Neuronal stem cell (in vitro differentiated cells): Measurements from ENCODE around the gene TPCN2.

Source experiments
- DNase-seq: peaks from one replicate; pipeline ENCODE4 v3.0.0-alpha.2; 2013; ENCODE audit warnings: low spot score
- H2AFZ ChIP-seq: one replicate; pipeline ENCODE4 v1.6.1; 2013; ENCODE audit warnings: mild to moderate bottlenecking, low read length, inconsistent platforms
- H2AK5ac ChIP-seq: 2 replicates; pipeline ENCODE4 v1.6.1; 2013; ENCODE audit warnings: low read depth, mild to moderate bottlenecking, inconsistent platforms, low read length, moderate library complexity, mixed read lengths
- H2BK120ac ChIP-seq: 2 replicates; pipeline ENCODE4 v1.6.1; 2013; ENCODE audit warnings: low read depth, mild to moderate bottlenecking, inconsistent platforms, low read length, moderate library complexity, mixed read lengths
- H2BK12ac ChIP-seq: one replicate; pipeline ENCODE4 v1.6.1; 2013; ENCODE audit warnings: low read length, inconsistent platforms
- H2BK15ac ChIP-seq: 2 replicates; pipeline ENCODE4 v1.6.1; 2013; ENCODE audit warnings: mild to moderate bottlenecking, low read length, inconsistent platforms, mixed read lengths
- H2BK5ac ChIP-seq: one replicate; pipeline ENCODE4 v1.6.1; 2013; ENCODE audit warnings: inconsistent platforms, mild to moderate bottlenecking, low read length, moderate library complexity
- H3K14ac ChIP-seq: one replicate; pipeline ENCODE4 v1.6.1; 2013; ENCODE audit warnings: low read length, inconsistent platforms
- H3K18ac ChIP-seq: 2 replicates; pipeline ENCODE4 v1.6.1; 2013; ENCODE audit warnings: low read length, inconsistent platforms
- H3K23ac ChIP-seq: 2 replicates; pipeline ENCODE4 v1.6.1; 2013; ENCODE audit warnings: low read depth, mild to moderate bottlenecking, mixed read lengths, low read length, inconsistent platforms; ENCODE audit not compliant: poor library complexity
- H3K27ac ChIP-seq: replicated peaks from 3 replicates; pipeline ENCODE4 v1.5.1; 2013; ENCODE audit warnings: low read length, inconsistent platforms
- H3K27me3 ChIP-seq, 3 experiments: 2 replicates each; pipeline ENCODE4 v1.6.1; 2013; ENCODE audit warnings: low read length in 3 of 3, mild to moderate bottlenecking in 2 of 3, inconsistent platforms in 1 of 3, low read depth in 1 of 3, mixed read lengths in 1 of 3, moderate library complexity in 1 of 3; ENCODE audit not compliant: control insufficient read depth in 3 of 3, insufficient read depth in 3 of 3
- H3K36me3 ChIP-seq, 2 donors: replicated peaks in 1 of 2; 2 replicates each; pipeline ENCODE4 v1.6.1; 2013; ENCODE audit warnings: low read length in 2 of 2; ENCODE audit not compliant: control insufficient read depth in 2 of 2, insufficient read depth in 2 of 2
- H3K4ac ChIP-seq: 2 replicates; pipeline ENCODE4 v1.6.1; 2013; ENCODE audit warnings: inconsistent platforms, mild to moderate bottlenecking, low read length, moderate library complexity
- H3K4me1 ChIP-seq, 2 donors: 1 replicate in 1 of 2; 2 replicates in 1 of 2; pipeline ENCODE4 v1.6.1; 2013; ENCODE audit warnings: low read length in 2 of 2, low read depth in 1 of 2; ENCODE audit not compliant: control insufficient read depth in 2 of 2, insufficient read depth in 1 of 2
- H3K4me2 ChIP-seq: one replicate; pipeline ENCODE4 v1.6.1; 2013; ENCODE audit warnings: mild to moderate bottlenecking, low read length, inconsistent platforms; ENCODE audit not compliant: insufficient read depth, poor library complexity, severe bottlenecking
- H3K4me3 ChIP-seq, 2 donors: 2 replicates each; pipeline ENCODE4 v1.5.1; 2013; ENCODE audit warnings: low read length in 2 of 2, mild to moderate bottlenecking in 2 of 2, inconsistent platforms in 1 of 2, moderate library complexity in 1 of 2
- H3K79me1 ChIP-seq: one replicate; pipeline ENCODE4 v1.6.1; 2013; ENCODE audit warnings: low read depth, mild to moderate bottlenecking, inconsistent platforms, low read length, moderate library complexity
- H3K9ac ChIP-seq: one replicate; pipeline ENCODE4 v1.6.1; 2013; ENCODE audit warnings: mild to moderate bottlenecking, low read depth, low read length, inconsistent platforms; ENCODE audit not compliant: poor library complexity
- H3K9me3 ChIP-seq, 2 donors: replicated peaks in 1 of 2; 2 replicates each; pipeline versions ENCODE3 to v1.6.1; 2013; ENCODE audit warnings: low read length in 2 of 2, mild to moderate bottlenecking in 2 of 2, inconsistent platforms in 1 of 2, low read depth in 1 of 2, mixed read lengths in 1 of 2, moderate library complexity in 1 of 2; ENCODE audit not compliant: control insufficient read depth in 2 of 2, insufficient read depth in 1 of 2
- H4K8ac ChIP-seq: one replicate; pipeline ENCODE4 v1.6.1; 2013; ENCODE audit warnings: low read depth, mild to moderate bottlenecking, inconsistent platforms, low read length, moderate library complexity
- H4K91ac ChIP-seq: one replicate; pipeline ENCODE4 v1.6.1; 2013; ENCODE audit warnings: low read length, low read depth, mild to moderate bottlenecking, inconsistent platforms; ENCODE audit not compliant: poor library complexity
- WGBS, 2 donors: extraction: QIAGEN DNeasy Blood & Tissue Kit; methylation state at CpG; one replicate each; pipeline ENCODE4 v1.1.7; 2013; ENCODE audit warnings: missing lambda C conversion rate in 2 of 2, mixed read lengths in 1 of 2; ENCODE audit not compliant: insufficient read length in 2 of 2, insufficient replicate concordance in 1 of 2; ENCODE audit errors: extremely low coverage in 2 of 2; 5-methylcytosine and 5-hydroxymethylcytosine counted together

TPCN2 gene

DNA sequence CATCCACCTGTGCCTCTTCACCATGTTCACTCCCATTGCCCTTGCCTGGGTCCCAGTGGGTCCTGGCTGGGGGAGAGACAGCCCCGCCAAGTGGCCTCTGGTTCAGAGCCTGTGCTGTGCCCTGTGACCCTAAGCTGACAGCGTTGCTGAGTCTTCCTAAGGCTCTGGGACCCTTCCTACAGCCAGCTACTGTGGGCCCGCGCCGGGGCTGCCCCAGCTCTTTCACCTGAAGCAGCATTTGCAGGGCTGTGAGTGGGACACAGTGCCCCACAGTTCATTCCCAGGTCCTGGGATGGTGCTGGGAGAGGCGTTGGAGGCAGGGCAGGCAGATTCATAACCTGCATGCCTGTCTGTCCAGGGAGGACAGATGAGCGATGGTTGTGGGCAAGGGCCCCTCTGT lies 10.7 kb downstream of the TPCN2 start:
- peaks cover 7 to 36% of the 10 kb centered on the region in 2 donors for H3K36me3 ChIP-seq
- no peak overlapping the region for H2AK5ac ChIP-seq
- H3K79me1 ChIP-seq, result peaks cover 18% of the 10 kb centered on the region
- H3K27me3 ChIP-seq, result no peaks in the 10 kb centered on the region
- H2AFZ ChIP-seq, result no peak overlapping the region
- H3K4me3 ChIP-seq, result no peak overlapping the region
- H3K9ac ChIP-seq, result no peak overlapping the region
- H3K4ac ChIP-seq, result no peak overlapping the region
- no peak overlapping the region for H3K27ac ChIP-seq
- H3K4me2 ChIP-seq, result no peak overlapping the region
- peak overlapping the region; percentile 76 for H3K14ac ChIP-seq
- H3K4me1 ChIP-seq, result no peaks in the 10 kb centered on the region
- no peak overlapping the region for H2BK12ac ChIP-seq
- H3K18ac ChIP-seq, result no peak overlapping the region
- peaks cover 0 to under 1% of the 10 kb centered on the region in 2 donors for H3K9me3 ChIP-seq
- no CpG with 5 or more reads among the region's 7 CpGs for WGBS, 2 donors
- H3K23ac ChIP-seq, result no peak overlapping the region
- no peak overlapping the region for H2BK120ac ChIP-seq
- no peak overlapping the region for H4K8ac ChIP-seq
- peak overlapping the region; percentile 39 for H2BK5ac ChIP-seq
- no peak overlapping the region for H4K91ac ChIP-seq
- DNase-seq, result no peak
- no peak overlapping the region for H2BK15ac ChIP-seq

DNA sequence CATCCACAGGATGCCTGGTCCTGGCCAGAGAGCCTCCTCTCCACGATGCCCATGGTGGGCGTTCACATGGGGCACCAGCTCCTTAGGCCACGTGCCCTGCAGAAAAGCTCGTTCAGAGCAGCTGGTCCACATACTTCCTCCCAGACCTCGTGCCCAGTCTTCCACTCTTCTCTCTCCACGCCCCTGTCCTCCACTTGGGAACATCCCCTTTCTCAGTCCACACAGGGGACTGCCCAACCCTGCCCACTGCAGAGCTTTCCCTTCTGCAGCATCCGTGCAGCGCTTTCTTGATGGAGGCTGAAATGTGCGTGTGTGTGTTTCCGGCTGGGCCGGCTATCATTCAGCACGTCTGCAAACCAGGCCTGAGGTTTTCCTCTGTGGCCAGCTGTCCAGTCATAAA lies 11.3 kb downstream of the TPCN2 start:
- no CpG with 5 or more reads among the region's 12 CpGs for WGBS, 2 donors
- Histone ChIP-seq H3K27me3 (no peaks in the 10 kb centered on the region), H2AK5ac (no peak overlapping the region), H2BK15ac (no peak overlapping the region), H4K8ac (no peak overlapping the region), H3K36me3 (peaks cover 9 to 36% of the 10 kb centered on the region in 2 donors), H3K4me2 (no peak overlapping the region), H3K27ac (no peak overlapping the region), H3K79me1 (peaks cover 18% of the 10 kb centered on the region), H3K4ac (no peak overlapping the region), H3K9me3 (peaks cover 0 to 2% of the 10 kb centered on the region in 2 donors), H3K23ac (peak overlapping the region; percentile 9), H2BK5ac (no peak overlapping the region), H3K14ac (peak overlapping the region; percentile 6), H2BK12ac (no peak overlapping the region), H3K18ac (no peak overlapping the region), H3K9ac (no peak overlapping the region), H3K4me1 (no peaks in the 10 kb centered on the region), H3K4me3 (no peak overlapping the region), H2AFZ (no peak overlapping the region), H4K91ac (no peak overlapping the region), H2BK120ac (no peak overlapping the region)
- DNase-seq, result no peak

DNA sequence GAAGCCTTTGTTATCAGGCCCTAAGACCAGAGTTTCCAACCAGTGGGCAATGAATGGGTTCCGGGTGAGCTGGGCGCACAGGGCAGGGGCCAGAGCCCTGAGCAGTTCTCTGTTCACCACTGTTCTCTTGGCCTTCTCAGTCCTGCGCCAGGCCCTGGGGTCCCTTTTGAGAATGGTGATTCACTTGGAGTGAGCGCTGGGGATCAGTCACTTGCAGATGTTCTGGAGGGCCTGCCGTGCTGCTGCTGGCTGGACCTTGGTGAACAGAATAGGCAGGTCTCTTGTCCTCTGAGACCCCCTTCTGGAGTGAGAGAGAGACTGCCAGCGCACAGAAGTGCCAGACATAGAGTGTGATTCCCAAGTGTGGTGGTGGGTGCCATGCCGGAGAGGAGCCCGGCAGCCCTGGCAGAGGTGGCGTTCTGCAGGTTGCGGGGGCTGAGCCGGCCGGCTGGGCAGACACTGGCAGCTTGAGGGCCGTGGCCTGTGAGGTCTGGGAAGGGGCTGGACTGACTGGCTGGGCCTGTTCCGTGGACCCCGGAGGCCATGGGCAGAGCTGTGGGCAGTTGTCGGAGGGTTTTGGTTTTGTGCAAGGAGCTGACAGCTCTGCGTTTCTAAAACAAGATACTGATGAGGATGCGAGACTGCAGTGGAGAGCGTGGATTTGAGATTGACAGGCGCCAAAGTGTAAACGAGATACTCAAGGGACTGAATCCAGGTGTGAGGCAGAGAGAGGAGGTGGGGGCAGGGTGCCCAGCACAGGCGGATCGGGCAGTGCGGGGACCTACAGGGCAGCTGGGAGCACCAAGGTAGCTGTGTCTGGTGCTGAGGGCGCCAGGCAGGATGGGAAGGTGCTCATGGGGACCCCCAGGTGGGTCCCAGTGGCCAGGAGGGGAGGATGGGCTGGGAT lies 12.3 kb downstream of the TPCN2 start:
- no peak overlapping the region for H3K14ac ChIP-seq
- H3K4me3 ChIP-seq, result no peak overlapping the region
- no peak overlapping the region for H3K18ac ChIP-seq
- H3K79me1 ChIP-seq, result peaks cover 20% of the 10 kb centered on the region
- no peak overlapping the region for H3K4ac ChIP-seq
- H3K27ac ChIP-seq, result no peak overlapping the region
- no peak overlapping the region for H4K8ac ChIP-seq
- no peak overlapping the region for H2AFZ ChIP-seq
- H2BK5ac ChIP-seq, result peak overlapping the region; percentile 71
- no peaks in the 10 kb centered on the region for H3K27me3 ChIP-seq
- H2AK5ac ChIP-seq, result no peak overlapping the region
- no peak overlapping the region for H3K4me2 ChIP-seq
- H2BK120ac ChIP-seq, result no peak overlapping the region
- no peak overlapping the region for H3K9ac ChIP-seq
- H3K9me3 ChIP-seq, result peaks cover 0 to 2% of the 10 kb centered on the region in 2 donors
- H3K4me1 ChIP-seq, result no peaks in the 10 kb centered on the region
- no CpG with 5 or more reads among the region's 25 CpGs for WGBS, 2 donors
- no peak overlapping the region for H4K91ac ChIP-seq
- H2BK15ac ChIP-seq, result no peak overlapping the region
- peaks cover 5 to 34% of the 10 kb centered on the region in 2 donors for H3K36me3 ChIP-seq
- H3K23ac ChIP-seq, result no peak overlapping the region
- no peak for DNase-seq
- H2BK12ac ChIP-seq, result no peak overlapping the region

DNA sequence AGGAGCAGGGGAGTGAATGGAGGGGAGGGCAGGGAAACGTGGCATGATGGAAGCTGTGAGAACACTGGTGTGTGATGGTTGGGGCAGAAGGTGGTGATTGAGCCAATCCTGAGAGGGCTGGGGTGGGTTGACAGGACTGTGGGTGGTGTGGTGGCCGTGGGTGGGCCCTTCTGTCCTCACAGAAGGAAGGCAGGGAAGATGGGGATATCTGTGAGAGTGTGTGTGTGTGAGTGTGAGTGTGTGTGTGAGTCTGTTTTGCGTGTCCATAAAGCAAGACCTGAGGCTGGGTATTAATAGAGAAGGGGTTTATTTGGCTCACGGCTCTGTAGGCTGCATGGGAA lies 13.0 kb downstream of the TPCN2 start:
- Histone ChIP-seq H3K4me3 (no peak overlapping the region), H2BK120ac (no peak overlapping the region), H3K9ac (no peak overlapping the region), H3K23ac (no peak overlapping the region), H3K4ac (no peak overlapping the region), H3K79me1 (peaks cover 26% of the 10 kb centered on the region), H3K27me3 (no peaks in the 10 kb centered on the region), H2AK5ac (no peak overlapping the region), H3K18ac (no peak overlapping the region), H3K27ac (no peak overlapping the region), H4K8ac (no peak overlapping the region), H3K4me1 (no peaks in the 10 kb centered on the region), H2BK12ac (no peak overlapping the region), H2AFZ (no peak overlapping the region), H3K9me3 (peaks cover 0 to 2% of the 10 kb centered on the region in 2 donors), H2BK15ac (no peak overlapping the region), H4K91ac (no peak overlapping the region), H2BK5ac (peak overlapping the region; percentile 71), H3K36me3 (peaks cover 5 to 34% of the 10 kb centered on the region in 2 donors), H3K14ac (no peak overlapping the region), H3K4me2 (no peak overlapping the region)
- no peak for DNase-seq
- WGBS, 2 donors, result no CpG with 5 or more reads among the region's 4 CpGs
